NCI-H460 (cell line): Measurements from ENCODE around the gene SPTSSB. TPM values are rescaled to one million over a fixed set of nuclear protein-coding genes. Genes with fewer than 3 reads are reported as not detected.

Source experiments
- total RNA-seq: library from RNA; depleted of rRNA; stranded (reverse); fragments of >200 nt; shearing (Covaris generic); gene quantifications from 2 replicates; pipeline ENCODE4 v1.2.3, GENCODE V29; 2014; rRNA removed

Gene SPTSSB
- total RNA-seq, 1 experiment from 2014 or later: not detected

Other genes with a start within 250 kb of the SPTSSB start
- 51.5 and 64.9 TPM in 2 replicates for gene NMD3, start 150.2 kb downstream of the SPTSSB start, total RNA-seq
- not detected in 2 replicates for gene OTOL1, start 125.3 kb upstream of the SPTSSB start, total RNA-seq